ENCODE measurements around the gene KCNIP4. TPM values are rescaled to one million over a fixed set of nuclear protein-coding genes. Genes with fewer than 3 reads are reported as not detected.

KCNIP4 gene
- total RNA-seq, 1 donor = 1.7 TPM

DNA sequence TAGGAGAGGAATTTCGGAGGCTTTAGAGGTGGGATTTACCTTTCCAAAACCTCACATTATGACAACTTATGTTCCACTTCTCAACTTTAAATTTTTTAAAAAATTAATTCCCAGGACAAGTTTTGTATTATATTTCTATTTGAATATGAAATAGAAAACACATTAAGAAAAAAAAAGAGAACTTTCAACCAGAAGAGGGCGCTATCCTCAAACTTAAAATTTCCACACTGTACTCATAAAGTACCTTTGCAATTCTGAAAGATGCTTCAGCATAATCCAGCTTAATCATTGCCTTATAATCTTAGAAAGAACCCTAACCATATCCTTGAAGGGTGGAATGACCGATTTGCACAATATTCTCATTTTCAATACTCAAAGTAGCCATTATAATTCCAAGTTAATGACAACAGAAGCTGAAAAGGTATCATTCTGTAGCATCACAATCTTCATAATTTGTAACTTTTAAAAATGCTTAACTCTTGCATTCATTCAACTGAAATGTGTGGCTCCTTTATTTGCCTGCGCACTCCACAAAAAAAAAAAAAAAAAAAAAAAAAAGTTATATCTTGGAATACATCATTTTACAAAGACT lies 158.0 kb downstream of the KCNIP4 start:
- no peak overlapping the region for H3K4me3 ChIP-seq (ENCODE audit: low read depth, low read length)
- DNase-seq (ENCODE audit: low read depth) = peak; percentile 83

DNA sequence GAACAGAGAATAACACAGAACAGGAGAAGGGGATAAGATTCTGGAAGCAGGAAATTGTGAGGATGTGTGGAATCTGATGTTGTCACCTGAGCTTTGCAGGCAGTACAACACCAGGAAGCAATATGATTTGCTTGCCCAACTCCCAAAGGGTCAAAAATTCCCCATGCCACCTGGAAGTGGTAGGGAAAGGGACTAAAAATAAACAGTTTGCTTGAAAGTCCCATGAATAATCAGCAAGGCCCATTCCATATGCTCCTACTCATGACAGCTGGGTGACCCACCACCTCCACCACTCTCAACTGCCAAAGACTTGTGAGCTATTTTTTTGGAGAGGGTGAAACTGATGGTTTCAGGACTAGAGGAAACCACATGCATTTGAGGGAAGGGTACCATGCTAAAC lies 168.4 kb downstream of the KCNIP4 start:
- no peak for DNase-seq (ENCODE audit: low read depth)
- no peak overlapping the region for H3K4me3 ChIP-seq (ENCODE audit: low read depth, low read length)

More for the DNA sequence above, 158.0 kb downstream of the KCNIP4 start:
- TF ChIP-seq, protein P1, sequence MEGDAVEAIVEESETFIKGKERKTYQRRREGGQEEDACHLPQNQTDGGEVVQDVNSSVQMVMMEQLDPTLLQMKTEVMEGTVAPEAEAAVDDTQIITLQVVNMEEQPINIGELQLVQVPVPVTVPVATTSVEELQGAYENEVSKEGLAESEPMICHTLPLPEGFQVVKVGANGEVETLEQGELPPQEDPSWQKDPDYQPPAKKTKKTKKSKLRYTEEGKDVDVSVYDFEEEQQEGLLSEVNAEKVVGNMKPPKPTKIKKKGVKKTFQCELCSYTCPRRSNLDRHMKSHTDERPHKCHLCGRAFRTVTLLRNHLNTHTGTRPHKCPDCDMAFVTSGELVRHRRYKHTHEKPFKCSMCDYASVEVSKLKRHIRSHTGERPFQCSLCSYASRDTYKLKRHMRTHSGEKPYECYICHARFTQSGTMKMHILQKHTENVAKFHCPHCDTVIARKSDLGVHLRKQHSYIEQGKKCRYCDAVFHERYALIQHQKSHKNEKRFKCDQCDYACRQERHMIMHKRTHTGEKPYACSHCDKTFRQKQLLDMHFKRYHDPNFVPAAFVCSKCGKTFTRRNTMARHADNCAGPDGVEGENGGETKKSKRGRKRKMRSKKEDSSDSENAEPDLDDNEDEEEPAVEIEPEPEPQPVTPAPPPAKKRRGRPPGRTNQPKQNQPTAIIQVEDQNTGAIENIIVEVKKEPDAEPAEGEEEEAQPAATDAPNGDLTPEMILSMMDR (IDR thresholded peaks at IDR 0.05; ENCODE audit: insufficient read depth, low read length) = peak; percentile 25

DNA sequence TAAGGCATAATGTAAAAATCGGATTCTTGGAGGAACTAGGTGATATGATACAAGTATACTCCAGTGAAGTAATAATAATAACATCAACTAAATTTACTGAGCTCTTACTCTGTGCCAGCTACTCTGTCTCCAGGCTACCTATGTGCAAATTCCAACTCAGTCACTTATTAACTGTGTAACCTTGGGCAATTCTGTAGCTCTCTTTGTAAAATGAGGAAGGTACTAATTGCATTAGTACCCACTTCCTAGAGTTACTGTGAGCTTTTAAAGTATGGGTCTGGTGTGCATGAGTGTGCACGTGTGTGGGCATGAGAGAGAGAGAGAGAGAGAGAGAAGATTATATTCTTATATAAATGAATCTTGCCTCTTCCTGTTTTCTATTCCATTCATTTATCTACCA lies 169.9 kb downstream of the KCNIP4 start:
- TF ChIP-seq, protein P1 (IDR thresholded peaks at IDR 0.05; ENCODE audit: insufficient read depth, low read length) = no peak
- no peak for DNase-seq (ENCODE audit: low read depth)

More for the DNA sequence above, 168.4 kb downstream of the KCNIP4 start:
- TF ChIP-seq, protein P1 (IDR thresholded peaks at IDR 0.05; ENCODE audit: insufficient read depth, low read length) = no peak

DNA sequence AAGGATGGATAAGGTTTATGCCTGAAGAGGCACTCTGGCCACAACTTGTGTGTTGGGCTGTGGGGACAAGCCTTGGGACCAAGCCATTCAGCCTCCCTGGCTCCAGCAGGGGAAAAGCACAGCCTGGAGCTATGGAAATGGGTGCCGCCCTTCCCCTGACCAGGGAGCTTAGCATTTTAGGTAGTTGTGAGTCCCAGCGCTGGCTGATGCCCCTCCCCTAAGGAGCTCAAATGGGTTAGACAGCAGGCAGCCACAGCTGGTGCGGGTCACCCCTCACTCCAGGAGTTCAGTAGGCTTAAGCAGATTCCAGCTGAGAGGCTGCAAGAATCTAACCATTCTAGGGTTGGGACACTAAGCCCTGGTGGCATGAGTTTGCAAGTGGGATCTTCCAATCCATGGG lies 172.9 kb downstream of the KCNIP4 start:
- TF ChIP-seq, protein P1 (IDR thresholded peaks at IDR 0.05; ENCODE audit: insufficient read depth, low read length) = no peak
- no peak for DNase-seq (ENCODE audit: low read depth)
- no peak overlapping the region for H3K4me3 ChIP-seq (ENCODE audit: low read depth, low read length)

More for the DNA sequence above, 169.9 kb downstream of the KCNIP4 start:
- no peak overlapping the region for H3K4me3 ChIP-seq (ENCODE audit: low read depth, low read length)

DNA sequence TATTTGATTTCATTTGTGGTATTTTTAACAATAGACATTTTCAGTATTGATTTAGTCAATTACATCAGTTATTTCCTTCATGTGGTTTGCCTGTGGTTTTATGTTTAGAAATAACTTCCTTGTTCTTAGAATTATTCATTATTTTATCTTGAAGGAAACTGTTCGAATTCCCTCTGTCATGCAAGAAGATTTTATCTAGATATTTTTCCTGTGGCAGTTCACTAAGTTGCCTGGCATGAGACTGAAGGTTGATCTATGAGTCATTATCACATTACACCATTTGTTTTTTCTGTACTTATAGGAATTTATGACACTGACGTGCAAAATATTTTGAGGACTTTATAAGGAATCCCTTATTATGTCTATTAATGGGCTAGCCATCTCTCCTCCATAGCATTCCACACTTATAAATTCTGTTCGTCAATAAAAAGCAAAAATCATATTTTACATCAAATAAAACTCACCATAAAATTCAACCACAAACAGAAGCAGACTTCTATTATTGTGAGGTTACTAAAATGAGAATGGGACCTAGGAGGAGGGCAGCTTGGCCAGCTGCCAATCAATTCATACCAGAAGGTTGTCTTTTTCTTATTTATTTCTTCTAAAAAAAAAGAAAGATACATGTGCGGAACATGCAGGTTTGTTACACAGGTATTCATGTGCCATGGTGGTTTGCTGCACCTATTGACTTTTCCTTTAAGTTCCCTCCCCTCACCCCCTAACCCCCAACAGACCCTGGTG lies 179.0 kb downstream of the KCNIP4 start:
- no peak overlapping the region for H3K4me3 ChIP-seq (ENCODE audit: low read depth, low read length)
- TF ChIP-seq, protein P1 (IDR thresholded peaks at IDR 0.05; ENCODE audit: insufficient read depth, low read length) = no peak
- peak; percentile 83 for DNase-seq (ENCODE audit: low read depth)

DNA sequence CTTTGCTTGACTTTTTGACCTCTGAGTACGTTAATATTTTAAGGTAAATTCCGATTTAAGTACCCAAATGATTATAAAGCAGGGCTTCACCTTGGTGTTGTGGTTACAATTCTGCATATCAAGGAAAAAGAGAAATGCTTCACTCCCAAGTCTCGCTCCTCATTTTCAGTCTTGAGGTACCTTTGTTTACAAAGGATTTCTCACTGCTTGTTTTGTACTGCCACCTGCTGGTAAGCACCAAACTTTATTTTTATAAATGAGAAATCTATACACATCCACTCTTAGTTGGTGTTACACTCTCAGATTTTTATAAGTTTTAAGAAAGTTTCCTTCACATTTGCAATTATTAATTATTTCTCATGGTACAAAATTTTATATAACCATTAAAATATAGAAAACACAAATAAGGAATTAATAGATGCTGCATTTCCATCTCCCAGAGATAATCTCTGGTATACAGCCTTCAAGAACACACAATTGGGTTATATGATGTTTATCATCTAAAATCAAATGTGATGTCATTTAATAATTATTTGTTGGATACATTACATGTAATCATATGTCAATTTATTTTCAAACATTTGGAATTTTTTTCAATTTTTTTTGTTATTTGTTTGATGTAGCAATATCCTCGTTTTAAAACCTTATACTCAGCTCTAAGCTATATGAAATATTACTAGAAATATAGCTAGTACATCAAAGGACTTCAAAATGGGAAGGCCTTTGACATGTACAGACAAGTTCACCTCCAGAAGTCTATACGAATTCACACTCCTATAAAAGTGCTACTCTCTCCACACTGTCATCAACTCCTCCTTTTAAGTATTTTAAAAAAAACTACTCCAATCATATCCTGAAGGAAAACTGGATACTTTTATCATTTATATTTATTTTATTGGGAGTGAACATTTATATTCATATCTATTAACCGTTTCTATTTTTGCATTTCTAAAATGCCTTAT lies 179.9 kb downstream of the KCNIP4 start:
- peak; percentile 69 for DNase-seq (ENCODE audit: low read depth)
- TF ChIP-seq, protein P1 (IDR thresholded peaks at IDR 0.05; ENCODE audit: insufficient read depth, low read length) = peak; percentile 71
- H3K4me3 ChIP-seq (ENCODE audit: low read depth, low read length) = no peak overlapping the region
